Measurements from ENCODE around the gene VTCN1. TPM values are rescaled to one million over a fixed set of nuclear protein-coding genes. Genes with fewer than 3 reads are reported as not detected.

The VTCN1 gene
- total and polyA plus RNA-seq, 7 experiments from 2014 or later, result not detected

DNA sequence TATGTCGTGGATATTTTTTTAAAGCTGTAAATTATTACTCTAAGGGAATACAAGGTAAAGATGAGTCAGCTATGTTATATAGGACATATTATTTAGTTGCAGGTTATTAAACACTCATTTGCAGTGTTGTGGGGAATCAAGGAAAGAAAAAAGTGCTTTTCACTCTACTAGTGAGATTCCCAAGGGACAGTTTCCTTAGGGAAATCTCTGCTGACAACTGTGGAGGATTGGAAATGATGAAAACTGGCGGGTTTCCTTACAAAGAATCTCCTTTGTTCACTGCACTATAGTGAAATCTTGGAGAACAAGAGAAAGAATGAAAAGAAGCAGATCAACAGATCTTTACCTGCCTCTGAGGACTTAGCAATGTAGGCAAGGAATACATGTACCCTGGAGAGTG is 64.7 kb downstream of the VTCN1 start:
- intact Hi-C loops (cut with micrococcal nuclease), result no loop called here
- Histone ChIP-seq H3K4me3 (ENCODE audit: low read length) (no peak overlapping the region), H3K9me3 (ENCODE audit: control insufficient read depth in 2 of 3, low read length in 3 of 3) (no peaks in the 10 kb centered on the region), H3K27me3 (ENCODE audit: control insufficient read depth in 2 of 2, insufficient read depth in 2 of 2, low read length in 2 of 2) (no peaks in the 10 kb centered on the region), H3K4me1 (ENCODE audit: control insufficient read depth in 2 of 2, insufficient read depth in 2 of 2, low read length in 2 of 2) (no peaks in the 10 kb centered on the region), H3K36me3 (ENCODE audit: control insufficient read depth in 2 of 3, insufficient read depth in 3 of 3, low read length in 3 of 3) (no peaks in the 10 kb centered on the region), H3K27ac (ENCODE audit: low read depth, low read length) (no peak overlapping the region)
- peaks cover 0 to 14% (median 12%) of the 10 kb centered on the region in 5 donors for H3K27me3 Mint-ChIP-seq
- H3K27ac Mint-ChIP-seq, result no peak overlapping the region
- no peaks in the 10 kb centered on the region for H3K9me3 Mint-ChIP-seq
- no peak for ATAC-seq
- ChIA-PET POLR2A (no interaction called here), CTCF (no interaction called here)
- no peaks in the 10 kb centered on the region for H3K36me3 Mint-ChIP-seq
- peaks cover 0 to 1% (median 0%) of the 10 kb centered on the region in 7 donors for H3K4me1 Mint-ChIP-seq
- no peak for DNase-seq
- H3K4me3 Mint-ChIP-seq, result no peak overlapping the region

DNA sequence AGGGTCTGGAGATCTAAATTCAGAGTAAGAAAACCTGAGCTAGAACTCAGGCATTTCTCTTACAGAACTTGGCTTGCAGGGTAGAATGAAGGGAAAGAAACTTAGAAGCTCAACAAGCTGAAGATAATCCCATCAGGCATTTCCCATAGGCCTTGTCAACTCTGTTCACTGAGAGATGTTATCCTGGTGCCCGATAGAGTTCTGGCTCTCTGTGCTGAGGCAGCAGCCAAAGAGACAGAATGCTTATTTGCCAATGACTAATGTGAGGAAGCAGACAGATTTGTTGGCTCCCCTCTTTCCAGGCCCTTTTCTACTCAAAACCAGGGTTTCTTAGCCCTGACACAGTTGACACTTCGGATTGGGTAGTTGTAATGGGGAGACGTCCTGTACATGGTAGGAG is 66.9 kb downstream of the VTCN1 start:
- ATAC-seq (no peak), DNase-seq (no peak)
- no peaks in the 10 kb centered on the region for H3K9me3 Mint-ChIP-seq
- H3K27me3 Mint-ChIP-seq, result peaks cover 0 to 18% (median 12%) of the 10 kb centered on the region in 5 donors
- H3K4me1 Mint-ChIP-seq, result no peaks in the 10 kb centered on the region
- Histone ChIP-seq H3K27ac (ENCODE audit: low read depth, low read length) (no peak overlapping the region), H3K4me3 (ENCODE audit: low read length) (no peak overlapping the region), H3K27me3 (ENCODE audit: control insufficient read depth in 2 of 2, insufficient read depth in 2 of 2, low read length in 2 of 2) (no peaks in the 10 kb centered on the region), H3K9me3 (ENCODE audit: control insufficient read depth in 2 of 3, low read length in 3 of 3) (no peaks in the 10 kb centered on the region), H3K36me3 (ENCODE audit: control insufficient read depth in 2 of 3, insufficient read depth in 3 of 3, low read length in 3 of 3) (no peaks in the 10 kb centered on the region), H3K4me1 (ENCODE audit: control insufficient read depth in 2 of 2, insufficient read depth in 2 of 2, low read length in 2 of 2) (no peaks in the 10 kb centered on the region)
- no peaks in the 10 kb centered on the region for H3K36me3 Mint-ChIP-seq
- intact Hi-C loops (cut with micrococcal nuclease), result no loop called here
- no peak overlapping the region for H3K27ac Mint-ChIP-seq
- H3K4me3 Mint-ChIP-seq, result no peak overlapping the region
- ChIA-PET POLR2A (no interaction called here), CTCF (no interaction called here)

DNA sequence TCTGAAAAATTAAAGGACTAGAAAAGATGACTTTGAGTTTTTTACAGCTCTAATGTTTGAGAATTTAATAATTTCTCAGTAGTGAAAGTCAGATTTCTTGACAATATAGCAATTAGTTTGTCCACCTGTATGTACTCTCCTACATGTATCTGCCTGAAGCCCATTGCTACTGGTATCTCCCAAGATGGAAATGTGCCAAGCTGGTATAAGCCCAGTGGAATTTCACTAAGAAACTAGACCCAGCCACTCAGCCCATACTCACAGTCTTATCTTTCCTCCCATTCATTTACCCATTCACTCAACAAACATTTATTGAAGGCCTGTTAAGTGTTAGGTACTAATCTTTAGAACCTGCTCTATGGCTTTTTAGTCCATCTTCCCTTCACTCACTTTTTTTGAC is 67.6 kb downstream of the VTCN1 start:
- CTCF ChIA-PET, result no interaction called here

GRCh38 chr1:117142200-117142599 is 68.5 kb downstream of the VTCN1 start:
- DNase-seq (no peak), ATAC-seq (no peak)
- H3K27me3 Mint-ChIP-seq, result peaks cover 0 to 24% (median 12%) of the 10 kb centered on the region in 5 donors
- H3K4me1 Mint-ChIP-seq, result no peaks in the 10 kb centered on the region
- Histone ChIP-seq H3K4me1 (ENCODE audit: control insufficient read depth in 2 of 2, insufficient read depth in 2 of 2, low read length in 2 of 2) (no peaks in the 10 kb centered on the region), H3K27me3 (ENCODE audit: control insufficient read depth in 2 of 2, insufficient read depth in 2 of 2, low read length in 2 of 2) (no peaks in the 10 kb centered on the region), H3K27ac (ENCODE audit: low read depth, low read length) (no peak overlapping the region), H3K9me3 (ENCODE audit: control insufficient read depth in 2 of 3, low read length in 3 of 3) (no peaks in the 10 kb centered on the region), H3K4me3 (ENCODE audit: low read length) (no peak overlapping the region), H3K36me3 (ENCODE audit: control insufficient read depth in 2 of 3, insufficient read depth in 3 of 3, low read length in 3 of 3) (no peaks in the 10 kb centered on the region)
- H3K36me3 Mint-ChIP-seq, result no peaks in the 10 kb centered on the region
- ChIA-PET CTCF (no interaction called here), POLR2A (no interaction called here)
- intact Hi-C loops (cut with micrococcal nuclease), result no loop called here
- H3K9me3 Mint-ChIP-seq, result no peaks in the 10 kb centered on the region
- H3K27ac Mint-ChIP-seq, result no peak overlapping the region
- no peak overlapping the region for H3K4me3 Mint-ChIP-seq

More for the DNA sequence above, 67.6 kb downstream of the VTCN1 start:
- Mint-ChIP-seq H3K27me3 (peaks cover 0 to 21% (median 12%) of the 10 kb centered on the region in 5 donors), H3K4me3 (no peak overlapping the region), H3K4me1 (no peaks in the 10 kb centered on the region), H3K36me3 (no peaks in the 10 kb centered on the region), H3K27ac (no peak overlapping the region), H3K9me3 (no peaks in the 10 kb centered on the region)
- H3K36me3 ChIP-seq (ENCODE audit: control insufficient read depth in 2 of 3, insufficient read depth in 3 of 3, low read length in 3 of 3), result no peaks in the 10 kb centered on the region
- no peaks in the 10 kb centered on the region for H3K4me1 ChIP-seq (ENCODE audit: control insufficient read depth in 2 of 2, insufficient read depth in 2 of 2, low read length in 2 of 2)
- ATAC-seq, result no peak
- no peaks in the 10 kb centered on the region for H3K9me3 ChIP-seq (ENCODE audit: control insufficient read depth in 2 of 3, low read length in 3 of 3)
- H3K27me3 ChIP-seq (ENCODE audit: control insufficient read depth in 2 of 2, insufficient read depth in 2 of 2, low read length in 2 of 2), result no peaks in the 10 kb centered on the region
- intact Hi-C loops (cut with micrococcal nuclease), result no loop called here
- POLR2A ChIA-PET, result no interaction called here
- H3K27ac ChIP-seq (ENCODE audit: low read depth, low read length), result no peak overlapping the region
- no peak overlapping the region for H3K4me3 ChIP-seq (ENCODE audit: low read length)
- DNase-seq, result no peak

DNA sequence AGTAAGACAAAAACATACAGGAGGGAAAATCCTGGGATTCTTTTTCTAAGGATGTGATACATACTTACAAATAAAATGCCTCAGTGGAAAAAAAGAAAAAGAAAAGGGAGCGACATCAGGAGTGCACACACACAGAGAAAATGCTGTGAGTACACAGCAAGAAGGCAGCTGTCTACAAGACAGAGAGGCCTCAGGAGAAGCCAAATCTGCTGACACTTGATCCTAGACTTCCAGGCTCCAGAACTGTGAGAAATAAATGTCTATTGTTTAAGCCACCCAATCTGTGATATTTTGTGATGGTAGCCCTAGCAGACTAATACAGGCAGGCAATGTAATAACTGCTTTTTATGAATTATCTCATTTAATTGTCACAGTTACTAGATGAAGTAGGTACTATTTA is 72.2 kb downstream of the VTCN1 start:
- DNase-seq (no peak), ATAC-seq (no peak)
- ChIA-PET CTCF (no interaction called here), POLR2A (no interaction called here)
- H3K27ac ChIP-seq (ENCODE audit: low read depth, low read length), result no peak overlapping the region
- no peaks in the 10 kb centered on the region for H3K36me3 Mint-ChIP-seq
- no peaks in the 10 kb centered on the region for H3K9me3 ChIP-seq (ENCODE audit: control insufficient read depth in 2 of 3, low read length in 3 of 3)
- no peak overlapping the region for H3K27ac Mint-ChIP-seq
- H3K4me3 ChIP-seq (ENCODE audit: low read length), result no peak overlapping the region
- no peak overlapping the region for H3K4me3 Mint-ChIP-seq
- H3K27me3 Mint-ChIP-seq, result peaks cover 0 to 20% (median 17%) of the 10 kb centered on the region in 5 donors
- no peaks in the 10 kb centered on the region for H3K4me1 ChIP-seq (ENCODE audit: control insufficient read depth in 2 of 2, insufficient read depth in 2 of 2, low read length in 2 of 2)
- no peaks in the 10 kb centered on the region for H3K9me3 Mint-ChIP-seq
- intact Hi-C loops (cut with micrococcal nuclease), result no loop called here
- no peaks in the 10 kb centered on the region for H3K27me3 ChIP-seq (ENCODE audit: control insufficient read depth in 2 of 2, insufficient read depth in 2 of 2, low read length in 2 of 2)
- no peaks in the 10 kb centered on the region for H3K36me3 ChIP-seq (ENCODE audit: control insufficient read depth in 2 of 3, insufficient read depth in 3 of 3, low read length in 3 of 3)
- H3K4me1 Mint-ChIP-seq, result no peaks in the 10 kb centered on the region

GRCh38 chr1:117138106-117138505 is 72.6 kb downstream of the VTCN1 start:
- ChIA-PET CTCF (no interaction called here), POLR2A (interaction anchor here (1.2 kb wide), 1 partner anchor 9 kb away, joined by 4 read pairs; no protein-coding TSS in a partner anchor)
- H3K36me3 Mint-ChIP-seq, result no peaks in the 10 kb centered on the region
- peaks cover 4 to 24% (median 22%) of the 10 kb centered on the region in 5 donors for H3K27me3 Mint-ChIP-seq
- ATAC-seq (no peak), DNase-seq (no peak)
- H3K9me3 ChIP-seq (ENCODE audit: control insufficient read depth in 2 of 3, low read length in 3 of 3), result no peaks in the 10 kb centered on the region
- H3K27ac ChIP-seq (ENCODE audit: low read depth, low read length), result no peak overlapping the region
- no peaks in the 10 kb centered on the region for H3K9me3 Mint-ChIP-seq
- H3K4me1 ChIP-seq (ENCODE audit: control insufficient read depth in 2 of 2, insufficient read depth in 2 of 2, low read length in 2 of 2), result no peaks in the 10 kb centered on the region
- H3K4me3 Mint-ChIP-seq, result no peak overlapping the region
- intact Hi-C loops (cut with micrococcal nuclease), result no loop called here
- peaks cover 0 to 3% (median 0%) of the 10 kb centered on the region in 7 donors for H3K4me1 Mint-ChIP-seq
- no peak overlapping the region for H3K27ac Mint-ChIP-seq
- no peaks in the 10 kb centered on the region for H3K27me3 ChIP-seq (ENCODE audit: control insufficient read depth in 2 of 2, insufficient read depth in 2 of 2, low read length in 2 of 2)
- H3K4me3 ChIP-seq (ENCODE audit: low read length), result no peak overlapping the region
- H3K36me3 ChIP-seq (ENCODE audit: control insufficient read depth in 2 of 3, insufficient read depth in 3 of 3, low read length in 3 of 3), result no peaks in the 10 kb centered on the region

GRCh38 chr1:117137281-117137855 is 73.4 kb downstream of the VTCN1 start:
- Histone ChIP-seq H3K4me1 (ENCODE audit: control insufficient read depth in 2 of 2, insufficient read depth in 2 of 2, low read length in 2 of 2) (no peaks in the 10 kb centered on the region), H3K9me3 (ENCODE audit: control insufficient read depth in 2 of 3, low read length in 3 of 3) (no peaks in the 10 kb centered on the region), H3K36me3 (ENCODE audit: control insufficient read depth in 2 of 3, insufficient read depth in 3 of 3, low read length in 3 of 3) (no peaks in the 10 kb centered on the region), H3K27me3 (ENCODE audit: control insufficient read depth in 2 of 2, insufficient read depth in 2 of 2, low read length in 2 of 2) (no peaks in the 10 kb centered on the region), H3K27ac (ENCODE audit: low read depth, low read length) (no peak overlapping the region), H3K4me3 (ENCODE audit: low read length) (no peak overlapping the region)
- DNase-seq (no peak), ATAC-seq (no peak)
- POLR2A ChIA-PET, result interaction anchor here (1.2 kb wide), 1 partner anchor 9 kb away, joined by 4 read pairs; no protein-coding TSS in a partner anchor
- peaks cover 0 to 3% (median 0%) of the 10 kb centered on the region in 7 donors for H3K4me1 Mint-ChIP-seq
- H3K4me3 Mint-ChIP-seq, result no peak overlapping the region
- no peaks in the 10 kb centered on the region for H3K36me3 Mint-ChIP-seq
- no peaks in the 10 kb centered on the region for H3K9me3 Mint-ChIP-seq
- H3K27ac Mint-ChIP-seq, result no peak overlapping the region
- intact Hi-C loops (cut with micrococcal nuclease), result loop anchor here in 1 of 2 donors (2.0 kb wide), 1 partner anchor 21 kb away; no protein-coding TSS in a partner anchor
- CTCF ChIA-PET, result no interaction called here
- peaks cover 5 to 26% (median 23%) of the 10 kb centered on the region in 5 donors for H3K27me3 Mint-ChIP-seq

Data from naive thymus-derived CD4-positive, alpha-beta T cell (primary cell).